Neural cell (in vitro differentiated cells): ENCODE measurements around the gene XPR1. TPM values are rescaled to one million over a fixed set of nuclear protein-coding genes. Genes with fewer than 3 reads are reported as not detected.

ENCODE experiments used
- H2AFZ ChIP-seq: fragments of 200-600, 300-800 bp; sonication (generic), shearing (Covaris generic); 2 replicates; pipeline ENCODE4 v1.6.0; 2014; ENCODE audit warnings: low read depth, mild to moderate bottlenecking, antibody characterized with exemption, low read length, moderate library complexity
- H3F3A ChIP-seq: fragments of 200-600 bp; shearing (Covaris generic); 2 replicates; pipeline ENCODE4 v1.6.1; 2016; ENCODE audit warnings: mild to moderate bottlenecking, moderate library complexity, mixed read lengths, antibody characterized with exemption, low read length; ENCODE audit not compliant: insufficient read depth, poor library complexity, severe bottlenecking
- H3K27ac ChIP-seq: fragments of 200-600, 300-800 bp; sonication (generic), shearing (Covaris generic); 2 replicates; pipeline ENCODE4 v1.5.1; 2014; ENCODE audit warnings: mild to moderate bottlenecking, low read length, moderate library complexity
- H3K27me3 ChIP-seq: fragments of 300-800, 200-600 bp; sonication (generic), shearing (Covaris generic); 2 replicates; pipeline ENCODE4 v1.6.0; 2014; ENCODE audit warnings: mild to moderate bottlenecking, low read depth, low read length, moderate library complexity; ENCODE audit not compliant: insufficient read depth
- H3K36me3 ChIP-seq: fragments of 300-800, 200-600 bp; sonication (generic), shearing (Covaris generic); 2 replicates; pipeline ENCODE4 v1.5.1; 2014; ENCODE audit warnings: mild to moderate bottlenecking, antibody characterized with exemption, low read length, moderate library complexity; ENCODE audit not compliant: insufficient read depth
- H3K4me2 ChIP-seq: fragments of 300-800, 200-600 bp; sonication (generic), shearing (Covaris generic); 2 replicates; pipeline ENCODE4 v1.6.0; 2014; ENCODE audit warnings: mild to moderate bottlenecking, low read length
- H3K4me3 ChIP-seq: fragments of 300-800, 200-600 bp; sonication (generic), shearing (Covaris generic); 2 replicates; pipeline ENCODE4 v1.5.1; 2014; ENCODE audit warnings: mild to moderate bottlenecking, low read length, moderate library complexity
- H3K79me2 ChIP-seq: fragments of 200-600 bp; shearing (Covaris generic); replicated peaks from 2 replicates; pipeline ENCODE4 v1.6.0; 2014; ENCODE audit warnings: mild to moderate bottlenecking, low read length, moderate library complexity; ENCODE audit not compliant: insufficient read depth
- H3K9ac ChIP-seq: fragments of 300-800, 200-600 bp; sonication (generic), shearing (Covaris generic); 2 replicates; pipeline ENCODE4 v1.6.1; 2016; ENCODE audit warnings: mild to moderate bottlenecking, low read length, mixed read lengths
- H3K9me2 ChIP-seq: fragments of 200-600 bp; shearing (Covaris generic); 2 replicates; pipeline ENCODE4 v1.6.1; 2016; ENCODE audit warnings: mild to moderate bottlenecking, low read length, mixed read lengths; ENCODE audit not compliant: insufficient read depth
- H3K9me3 ChIP-seq: fragments of 200-600, 300-800 bp; sonication (generic), shearing (Covaris generic); 2 replicates; pipeline ENCODE4 v1.6.1; 2016; ENCODE audit warnings: mild to moderate bottlenecking, mixed run types, low read length, moderate library complexity, mixed read lengths
- H4K20me1 ChIP-seq: fragments of 200-600 bp; shearing (Covaris generic); 2 replicates; pipeline ENCODE4 v1.6.1; 2016; ENCODE audit warnings: mild to moderate bottlenecking, mixed run types; ENCODE audit not compliant: insufficient read depth
- CTCF ChIP-seq: fragments of 450-650 bp; IDR thresholded peaks from 2 replicates; pipeline ENCODE4 v1.5.1; 2014; ENCODE audit warnings: antibody characterized with exemption, mild to moderate bottlenecking, moderate library complexity; ENCODE audit not compliant: poor library complexity, severe bottlenecking
- EP300 ChIP-seq: fragments of 450-650 bp; conservative IDR thresholded peaks from 2 replicates; pipeline ENCODE4 v1.6.1; 2014; ENCODE audit warnings: antibody characterized with exemption, mild to moderate bottlenecking, moderate library complexity; ENCODE audit not compliant: poor library complexity, severe bottlenecking
- MXI1 ChIP-seq: fragments of 450-650 bp; conservative IDR thresholded peaks from 2 replicates; pipeline ENCODE4 v1.6.1; 2014; ENCODE audit warnings: antibody characterized with exemption, mild to moderate bottlenecking; ENCODE audit not compliant: poor library complexity, severe bottlenecking
- POLR2AphosphoS5 ChIP-seq: IDR thresholded peaks from 2 replicates; pipeline ENCODE4 v1.6.1; 2012
- RAD21 ChIP-seq: fragments of 450-650 bp; conservative IDR thresholded peaks from 2 replicates; pipeline ENCODE4 v1.6.1; 2014; ENCODE audit warnings: antibody characterized with exemption, mild to moderate bottlenecking, moderate library complexity
- SMC3 ChIP-seq: fragments of 450-650 bp; conservative IDR thresholded peaks from 2 replicates; pipeline ENCODE4 v1.6.1; 2014; ENCODE audit warnings: antibody characterized with exemption, mild to moderate bottlenecking, moderate library complexity; ENCODE audit not compliant: poor library complexity
- TAF1 ChIP-seq: IDR thresholded peaks from 2 replicates; pipeline ENCODE4 v1.6.1; 2012; ENCODE audit warnings: low read depth
- polyA plus RNA-seq: library from polyadenylated mRNA; depleted of rRNA; stranded (reverse); fragments of >200 nt; gene quantifications from 2 replicates; pipeline ENCODE4 v1.2.3, GENCODE V29; 2014
- TF ChIP-seq, protein P1 (sequence below): IDR thresholded peaks from 2 replicates; pipeline ENCODE4 v1.6.1; 2012; ENCODE audit warnings: borderline replicate concordance

The XPR1 gene
- polyA plus RNA-seq, 1 donor from 2014 or later = 185 TPM

GRCh38 chr1:180670681-180671080 lies 38.9 kb downstream of the XPR1 start:
- Histone ChIP-seq H3K9me2 (no peaks in the 10 kb centered on the region), H3F3A (no peaks in the 10 kb centered on the region), H2AFZ (no peak overlapping the region), H3K27ac (no peak overlapping the region), H3K4me2 (no peak overlapping the region), H3K4me3 (no peak overlapping the region), H4K20me1 (no peaks in the 10 kb centered on the region), H3K27me3 (no peaks in the 10 kb centered on the region), H3K9ac (no peak overlapping the region), H3K79me2 (peaks cover 65% of the 10 kb centered on the region), H3K9me3 (peaks cover 8% of the 10 kb centered on the region), H3K36me3 (no peaks in the 10 kb centered on the region)
- TF ChIP-seq CTCF = no peak
- TF ChIP-seq MXI1 = no peak
- TF ChIP-seq, protein P1, sequence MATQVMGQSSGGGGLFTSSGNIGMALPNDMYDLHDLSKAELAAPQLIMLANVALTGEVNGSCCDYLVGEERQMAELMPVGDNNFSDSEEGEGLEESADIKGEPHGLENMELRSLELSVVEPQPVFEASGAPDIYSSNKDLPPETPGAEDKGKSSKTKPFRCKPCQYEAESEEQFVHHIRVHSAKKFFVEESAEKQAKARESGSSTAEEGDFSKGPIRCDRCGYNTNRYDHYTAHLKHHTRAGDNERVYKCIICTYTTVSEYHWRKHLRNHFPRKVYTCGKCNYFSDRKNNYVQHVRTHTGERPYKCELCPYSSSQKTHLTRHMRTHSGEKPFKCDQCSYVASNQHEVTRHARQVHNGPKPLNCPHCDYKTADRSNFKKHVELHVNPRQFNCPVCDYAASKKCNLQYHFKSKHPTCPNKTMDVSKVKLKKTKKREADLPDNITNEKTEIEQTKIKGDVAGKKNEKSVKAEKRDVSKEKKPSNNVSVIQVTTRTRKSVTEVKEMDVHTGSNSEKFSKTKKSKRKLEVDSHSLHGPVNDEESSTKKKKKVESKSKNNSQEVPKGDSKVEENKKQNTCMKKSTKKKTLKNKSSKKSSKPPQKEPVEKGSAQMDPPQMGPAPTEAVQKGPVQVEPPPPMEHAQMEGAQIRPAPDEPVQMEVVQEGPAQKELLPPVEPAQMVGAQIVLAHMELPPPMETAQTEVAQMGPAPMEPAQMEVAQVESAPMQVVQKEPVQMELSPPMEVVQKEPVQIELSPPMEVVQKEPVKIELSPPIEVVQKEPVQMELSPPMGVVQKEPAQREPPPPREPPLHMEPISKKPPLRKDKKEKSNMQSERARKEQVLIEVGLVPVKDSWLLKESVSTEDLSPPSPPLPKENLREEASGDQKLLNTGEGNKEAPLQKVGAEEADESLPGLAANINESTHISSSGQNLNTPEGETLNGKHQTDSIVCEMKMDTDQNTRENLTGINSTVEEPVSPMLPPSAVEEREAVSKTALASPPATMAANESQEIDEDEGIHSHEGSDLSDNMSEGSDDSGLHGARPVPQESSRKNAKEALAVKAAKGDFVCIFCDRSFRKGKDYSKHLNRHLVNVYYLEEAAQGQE = no peak
- no peak for TF ChIP-seq RAD21
- TF ChIP-seq EP300 = no peak
- no peak for TF ChIP-seq TAF1
- TF ChIP-seq POLR2AphosphoS5 = no peak
- TF ChIP-seq SMC3 = no peak

DNA sequence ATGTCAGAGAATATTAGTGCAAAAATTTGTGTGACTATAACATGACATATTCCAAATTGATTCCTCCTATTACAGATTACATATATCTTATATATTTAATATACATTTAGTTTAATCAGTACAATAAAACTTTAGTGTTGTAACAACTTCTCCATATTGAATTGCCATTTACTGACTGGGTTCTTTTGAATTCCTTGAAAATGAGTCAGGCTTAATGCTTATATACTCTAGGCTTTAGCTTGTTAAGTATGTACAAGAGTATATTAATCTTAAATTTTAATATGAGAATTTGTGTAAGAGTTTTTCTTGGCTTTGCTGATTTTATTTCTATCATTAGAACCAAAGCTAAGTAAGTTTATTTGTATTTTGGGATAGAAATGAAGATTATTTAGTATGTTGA lies 40.3 kb downstream of the XPR1 start:
- Histone ChIP-seq H3K4me2 (no peak overlapping the region), H3K9me3 (no peaks in the 10 kb centered on the region), H2AFZ (no peak overlapping the region), H3K9ac (no peak overlapping the region), H3K9me2 (no peaks in the 10 kb centered on the region), H3K79me2 (peaks cover 67% of the 10 kb centered on the region), H3F3A (no peaks in the 10 kb centered on the region), H3K36me3 (no peaks in the 10 kb centered on the region), H4K20me1 (no peaks in the 10 kb centered on the region), H3K4me3 (no peak overlapping the region), H3K27ac (no peak overlapping the region), H3K27me3 (no peaks in the 10 kb centered on the region)
- TF ChIP-seq EP300 (no peak), CTCF (no peak), SMC3 (no peak)
